ENCODE measurements around the gene F13A1. TPM values are rescaled to one million over a fixed set of nuclear protein-coding genes. Genes with fewer than 3 reads are reported as not detected.

The F13A1 gene
- total and polyA plus RNA-seq, 4 donors, result 4.3 to 69.9 (median 23.4) TPM

DNA sequence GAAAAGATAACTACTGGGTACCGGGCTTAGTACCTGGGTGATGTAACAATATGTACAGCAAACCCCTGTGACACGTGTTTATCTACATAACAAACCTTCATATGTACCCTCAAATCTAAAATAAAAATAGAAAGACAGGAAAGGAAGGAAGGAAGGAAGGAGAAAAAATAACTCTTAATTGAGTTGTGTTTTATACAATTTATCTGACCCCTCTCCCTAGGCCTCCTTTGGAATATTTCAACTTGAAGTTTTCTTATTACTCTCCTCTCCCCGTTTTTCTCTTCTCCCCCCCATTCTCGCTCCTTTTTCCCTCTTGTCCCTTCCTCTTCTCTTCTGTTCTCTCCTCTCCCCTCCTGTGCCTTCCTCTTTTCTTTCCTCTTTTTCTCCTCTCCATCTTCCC, 156.1 kb downstream of the F13A1 start:
- no peaks in the 10 kb centered on the region for H3K9me3 ChIP-seq (ENCODE audit: control insufficient read depth in 4 of 4, insufficient read depth in 3 of 4, low read length in 3 of 4)
- H3K27ac ChIP-seq (ENCODE audit: low read depth in 1 of 2, low read length in 1 of 2), result no peak overlapping the region
- no peaks in the 10 kb centered on the region for H3K36me3 ChIP-seq (ENCODE audit: control insufficient read depth in 4 of 4, insufficient read depth in 4 of 4, low read length in 4 of 4)
- no peak overlapping the region for H3K4me3 ChIP-seq
- H3K4me1 ChIP-seq (ENCODE audit: control insufficient read depth in 5 of 5, insufficient read depth in 5 of 5, low read length in 5 of 5), result no peaks in the 10 kb centered on the region
- ATAC-seq (ENCODE audit: insufficient read depth, low FRiP score) (no peak), DNase-seq (no peak)
- no peak overlapping the region for H3K9ac ChIP-seq (ENCODE audit: insufficient read depth in 1 of 2, low read length in 2 of 2)
- WGBS, 2 donors, result 70 to 73% methylated on average over 4 of the region's 4 CpGs
- TF ChIP-seq, protein P1, sequence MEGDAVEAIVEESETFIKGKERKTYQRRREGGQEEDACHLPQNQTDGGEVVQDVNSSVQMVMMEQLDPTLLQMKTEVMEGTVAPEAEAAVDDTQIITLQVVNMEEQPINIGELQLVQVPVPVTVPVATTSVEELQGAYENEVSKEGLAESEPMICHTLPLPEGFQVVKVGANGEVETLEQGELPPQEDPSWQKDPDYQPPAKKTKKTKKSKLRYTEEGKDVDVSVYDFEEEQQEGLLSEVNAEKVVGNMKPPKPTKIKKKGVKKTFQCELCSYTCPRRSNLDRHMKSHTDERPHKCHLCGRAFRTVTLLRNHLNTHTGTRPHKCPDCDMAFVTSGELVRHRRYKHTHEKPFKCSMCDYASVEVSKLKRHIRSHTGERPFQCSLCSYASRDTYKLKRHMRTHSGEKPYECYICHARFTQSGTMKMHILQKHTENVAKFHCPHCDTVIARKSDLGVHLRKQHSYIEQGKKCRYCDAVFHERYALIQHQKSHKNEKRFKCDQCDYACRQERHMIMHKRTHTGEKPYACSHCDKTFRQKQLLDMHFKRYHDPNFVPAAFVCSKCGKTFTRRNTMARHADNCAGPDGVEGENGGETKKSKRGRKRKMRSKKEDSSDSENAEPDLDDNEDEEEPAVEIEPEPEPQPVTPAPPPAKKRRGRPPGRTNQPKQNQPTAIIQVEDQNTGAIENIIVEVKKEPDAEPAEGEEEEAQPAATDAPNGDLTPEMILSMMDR (IDR thresholded peaks at IDR 0.05; ENCODE audit: control extremely low read depth, extremely low read depth), result no peak
- peaks cover 0 to 2% (median 0%) of the 10 kb centered on the region in 3 donors for H3K27me3 ChIP-seq (ENCODE audit: control insufficient read depth in 3 of 3, insufficient read depth in 3 of 3, low read length in 2 of 3)

DNA sequence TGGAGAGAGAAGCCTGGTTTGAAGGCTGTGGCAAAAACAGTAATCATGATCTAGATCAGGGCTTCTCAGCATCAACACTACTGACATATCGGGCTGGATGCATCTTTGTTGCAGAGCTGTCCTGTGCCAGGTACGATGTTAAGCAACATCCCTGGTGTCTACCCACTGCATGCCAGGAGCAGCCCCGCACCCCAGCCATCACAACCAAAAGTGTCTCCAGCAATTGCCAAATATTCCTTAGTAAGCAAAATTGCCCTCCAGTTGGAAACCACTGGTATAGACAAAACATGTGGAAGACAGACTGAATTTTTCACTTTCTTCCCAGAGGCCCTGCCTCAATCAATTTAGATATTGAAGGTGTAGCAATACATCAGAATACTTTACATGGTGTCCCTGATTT, 166.1 kb downstream of the F13A1 start:
- Histone ChIP-seq H3K4me3 (no peak overlapping the region), H3K9me3 (ENCODE audit: control insufficient read depth in 4 of 4, insufficient read depth in 3 of 4, low read length in 3 of 4) (peaks cover 0 to 2% (median 0%) of the 10 kb centered on the region in 4 donors), H3K27ac (ENCODE audit: low read depth in 1 of 2, low read length in 1 of 2) (no peak overlapping the region), H3K9ac (ENCODE audit: insufficient read depth in 1 of 2, low read length in 2 of 2) (no peak overlapping the region), H3K27me3 (ENCODE audit: control insufficient read depth in 3 of 3, insufficient read depth in 3 of 3, low read length in 2 of 3) (no peaks in the 10 kb centered on the region), H3K36me3 (ENCODE audit: control insufficient read depth in 4 of 4, insufficient read depth in 4 of 4, low read length in 4 of 4) (no peaks in the 10 kb centered on the region), H3K4me1 (ENCODE audit: control insufficient read depth in 5 of 5, insufficient read depth in 5 of 5, low read length in 5 of 5) (no peaks in the 10 kb centered on the region)
- TF ChIP-seq, protein P1 (IDR thresholded peaks at IDR 0.05; ENCODE audit: control extremely low read depth, extremely low read depth), result no peak
- 96 to 99% methylated on average over 3 of the region's 3 CpGs for WGBS, 2 donors
- no peak for DNase-seq
- no peak for ATAC-seq (ENCODE audit: insufficient read depth, low FRiP score)

GRCh38 chr6:6152060-6152459, 168.4 kb downstream of the F13A1 start:
- TF ChIP-seq, protein P1 (IDR thresholded peaks at IDR 0.05; ENCODE audit: control extremely low read depth, extremely low read depth), result no peak
- no peak overlapping the region for H3K27ac ChIP-seq (ENCODE audit: low read depth in 1 of 2, low read length in 1 of 2)
- H3K4me3 ChIP-seq, result no peak overlapping the region
- no peaks in the 10 kb centered on the region for H3K27me3 ChIP-seq (ENCODE audit: control insufficient read depth in 3 of 3, insufficient read depth in 3 of 3, low read length in 2 of 3)
- H3K9me3 ChIP-seq (ENCODE audit: control insufficient read depth in 4 of 4, insufficient read depth in 3 of 4, low read length in 3 of 4), result peaks cover 0 to 5% (median 0%) of the 10 kb centered on the region in 4 donors
- no peaks in the 10 kb centered on the region for H3K4me1 ChIP-seq (ENCODE audit: control insufficient read depth in 5 of 5, insufficient read depth in 5 of 5, low read length in 5 of 5)
- no peaks in the 10 kb centered on the region for H3K36me3 ChIP-seq (ENCODE audit: control insufficient read depth in 4 of 4, insufficient read depth in 4 of 4, low read length in 4 of 4)
- no peak overlapping the region for H3K9ac ChIP-seq (ENCODE audit: insufficient read depth in 1 of 2, low read length in 2 of 2)
- ATAC-seq (ENCODE audit: insufficient read depth, low FRiP score) (no peak), DNase-seq (no peak)
- 48 to 53% methylated on average over 6 of the region's 6 CpGs for WGBS, 2 donors

GRCh38 chr6:6148192-6148815, 172.2 kb downstream of the F13A1 start:
- H3K36me3 ChIP-seq (ENCODE audit: control insufficient read depth in 4 of 4, insufficient read depth in 4 of 4, low read length in 4 of 4), result no peaks in the 10 kb centered on the region
- no peaks in the 10 kb centered on the region for H3K27me3 ChIP-seq (ENCODE audit: control insufficient read depth in 3 of 3, insufficient read depth in 3 of 3, low read length in 2 of 3)
- ATAC-seq (ENCODE audit: insufficient read depth, low FRiP score) (no peak), DNase-seq (no peak)
- peaks cover 0 to 5% (median 0%) of the 10 kb centered on the region in 4 donors for H3K9me3 ChIP-seq (ENCODE audit: control insufficient read depth in 4 of 4, insufficient read depth in 3 of 4, low read length in 3 of 4)
- no peak overlapping the region for H3K27ac ChIP-seq (ENCODE audit: low read depth in 1 of 2, low read length in 1 of 2)
- no peaks in the 10 kb centered on the region for H3K4me1 ChIP-seq (ENCODE audit: control insufficient read depth in 5 of 5, insufficient read depth in 5 of 5, low read length in 5 of 5)
- H3K4me3 ChIP-seq, result no peak overlapping the region
- H3K9ac ChIP-seq (ENCODE audit: insufficient read depth in 1 of 2, low read length in 2 of 2), result no peak overlapping the region
- 78 to 79% methylated on average over 7 of the region's 7 CpGs for WGBS, 2 donors
- TF ChIP-seq, protein P1 (IDR thresholded peaks at IDR 0.05; ENCODE audit: control extremely low read depth, extremely low read depth), result no peak
